HG02840 (cell line): ENCODE results near the gene HIVEP3.

Experiments used
- ATAC-seq: cut with Tn5 transposase; IDR thresholded peaks from one replicate; pipeline ENCODE4 v1.9.1; 2021; ENCODE audit warnings: mild to moderate bottlenecking, moderate library complexity, moderate number of reproducible peaks; ENCODE audit not compliant: unreplicated experiment, low FRiP score

The HIVEP3 gene

GRCh38 chr1:41853907-41854306 lies 64.8 kb downstream of the HIVEP3 start:
- no peak for ATAC-seq

GRCh38 chr1:41852091-41852490 lies 66.6 kb downstream of the HIVEP3 start:
- no peak for ATAC-seq

- no peak for ATAC-seq
Measured at GRCh38 chr1:41851589-41851988, 67.1 kb downstream of the HIVEP3 start.

- no peak for ATAC-seq
Measured at GRCh38 chr1:41850029-41850428, 68.7 kb downstream of the HIVEP3 start.

- ATAC-seq, result no peak
Measured at GRCh38 chr1:41849211-41849759, 69.4 kb downstream of the HIVEP3 start.

- ATAC-seq, result no peak
Measured at GRCh38 chr1:41848216-41848952, 70.3 kb downstream of the HIVEP3 start.

GRCh38 chr1:41847733-41848132 lies 71.0 kb downstream of the HIVEP3 start:
- ATAC-seq, result no peak

- no peak for ATAC-seq
Measured at GRCh38 chr1:41846625-41847405, 71.9 kb downstream of the HIVEP3 start.

GRCh38 chr1:41844781-41845272 lies 73.9 kb downstream of the HIVEP3 start:
- ATAC-seq, result no peak

- ATAC-seq, result no peak
Measured at GRCh38 chr1:41844255-41844654, 74.5 kb downstream of the HIVEP3 start.

- ATAC-seq, result no peak
Measured at GRCh38 chr1:41842993-41843755, 75.5 kb downstream of the HIVEP3 start.

GRCh38 chr1:41842326-41842725 lies 76.4 kb downstream of the HIVEP3 start:
- ATAC-seq, result no peak

- ATAC-seq, result no peak
Measured at GRCh38 chr1:41840592-41841246, 78.0 kb downstream of the HIVEP3 start.

GRCh38 chr1:41838266-41838665 lies 80.5 kb downstream of the HIVEP3 start:
- ATAC-seq, result no peak

- no peak for ATAC-seq
Measured at GRCh38 chr1:41837691-41838090, 81.0 kb downstream of the HIVEP3 start.

- no peak for ATAC-seq
Measured at GRCh38 chr1:41835485-41835884, 83.2 kb downstream of the HIVEP3 start.

GRCh38 chr1:41833519-41834000 lies 85.2 kb downstream of the HIVEP3 start:
- no peak for ATAC-seq

- ATAC-seq, result no peak
Measured at GRCh38 chr1:41830726-41831125, 88.0 kb downstream of the HIVEP3 start.

GRCh38 chr1:41827991-41828570 lies 90.6 kb downstream of the HIVEP3 start:
- ATAC-seq, result no peak

GRCh38 chr1:41823471-41823870 lies 95.3 kb downstream of the HIVEP3 start:
- ATAC-seq, result no peak
